NCI-H345 treated with DMSO at 0.1 percent for 48 hours (cell line): ENCODE measurements around the gene CPE.

Experiments
- DNase-seq: peaks from one replicate; lab custom pipeline; 2025; ENCODE audit not compliant: unreplicated experiment; lab: John Stamatoyannopoulos, UW

Gene CPE

GRCh38 chr4:165505958-165506837 lies 127.4 kb downstream of the CPE start:
- no peak for DNase-seq

- DNase-seq = no peak
Observed at GRCh38 chr4:165506849-165507248, 128.0 kb downstream of the CPE start.

GRCh38 chr4:165507381-165507780 lies 128.6 kb downstream of the CPE start:
- DNase-seq = no peak

GRCh38 chr4:165508372-165509120 lies 129.7 kb downstream of the CPE start:
- DNase-seq = no peak

- no peak for DNase-seq
Observed at GRCh38 chr4:165512424-165512823, 133.6 kb downstream of the CPE start.

- no peak for DNase-seq
Observed at GRCh38 chr4:165514739-165515138, 135.9 kb downstream of the CPE start.

GRCh38 chr4:165515201-165515600 lies 136.4 kb downstream of the CPE start:
- DNase-seq = no peak

- DNase-seq = no peak
Observed at GRCh38 chr4:165516281-165516833, 137.5 kb downstream of the CPE start.

GRCh38 chr4:165517216-165517615 lies 138.4 kb downstream of the CPE start:
- no peak for DNase-seq

- DNase-seq = no peak
Observed at GRCh38 chr4:165518024-165518616, 139.3 kb downstream of the CPE start.

- DNase-seq = no peak
Observed at GRCh38 chr4:165518686-165519085, 139.9 kb downstream of the CPE start.

GRCh38 chr4:165519591-165519990 lies 140.8 kb downstream of the CPE start:
- no peak for DNase-seq

- no peak for DNase-seq
Observed at GRCh38 chr4:165520086-165520485, 141.3 kb downstream of the CPE start.

- DNase-seq = no peak
Observed at GRCh38 chr4:165522050-165522449, 143.2 kb downstream of the CPE start.

- DNase-seq = no peak
Observed at GRCh38 chr4:165524532-165525190, 145.9 kb downstream of the CPE start.

- no peak for DNase-seq
Observed at GRCh38 chr4:165532976-165533375, 154.2 kb downstream of the CPE start.

- DNase-seq = no peak
Observed at GRCh38 chr4:165537028-165537648, 158.3 kb downstream of the CPE start.

GRCh38 chr4:165539801-165540200 lies 161.0 kb downstream of the CPE start:
- DNase-seq = no peak

GRCh38 chr4:165540206-165540830 lies 161.5 kb downstream of the CPE start:
- DNase-seq = no peak

- no peak for DNase-seq
Observed at GRCh38 chr4:165541851-165542459, 163.1 kb downstream of the CPE start.
